HG03064 (cell line): Measurements from ENCODE around the gene ZNF221.

Experiments used
- ATAC-seq: cut with Tn5 transposase; IDR thresholded peaks from one replicate; pipeline ENCODE4 v1.9.1; 2021; ENCODE audit warnings: low read depth; ENCODE audit not compliant: unreplicated experiment

The ZNF221 gene

DNA sequence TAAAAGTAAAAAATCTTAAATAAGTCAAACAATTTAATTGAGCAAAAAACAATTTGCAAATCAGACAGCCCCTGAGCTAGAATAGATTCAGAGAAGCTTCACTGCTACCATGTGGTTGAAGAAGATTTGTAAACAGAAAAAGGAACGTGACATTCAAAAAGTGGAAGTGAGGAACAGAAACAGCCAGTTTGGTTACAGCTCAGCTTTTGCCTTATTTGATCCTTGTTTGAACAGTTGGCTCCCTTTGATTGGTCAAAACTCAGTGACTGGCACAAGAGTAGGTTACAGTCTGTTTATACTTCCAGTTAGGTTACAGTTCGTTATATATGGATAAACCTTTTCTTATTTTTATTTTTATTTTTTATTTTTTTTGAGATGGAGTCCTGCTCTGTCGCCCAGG is 5.8 kb downstream of the ZNF221 start:
- ATAC-seq: no peak

- no peak for ATAC-seq
These were observed 6.9 kb downstream of the ZNF221 start for GRCh38 chr19:43957891-43958290.

- ATAC-seq: no peak
These were observed 9.4 kb downstream of the ZNF221 start for GRCh38 chr19:43960411-43960810.

GRCh38 chr19:43966079-43966694 is 15.2 kb downstream of the ZNF221 start:
- no peak for ATAC-seq

DNA sequence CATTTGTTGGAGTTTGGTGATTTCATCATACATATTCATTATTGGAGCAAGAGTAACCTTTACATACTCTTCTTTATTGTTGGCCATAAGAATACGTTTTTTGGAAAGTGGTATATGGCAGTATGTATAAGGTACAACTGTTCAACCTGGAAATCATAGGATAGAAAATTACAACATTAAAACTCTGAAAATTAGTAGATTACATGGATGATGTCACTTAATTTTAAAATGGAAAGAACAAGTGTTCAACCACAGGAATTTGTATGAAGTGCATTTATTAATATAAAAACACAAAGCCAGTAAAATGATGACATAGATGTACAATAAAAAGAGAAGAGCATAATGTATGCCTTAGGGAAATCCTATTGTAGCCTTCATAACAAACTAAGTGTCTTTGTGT is 25.7 kb downstream of the ZNF221 start:
- ATAC-seq: no peak

DNA sequence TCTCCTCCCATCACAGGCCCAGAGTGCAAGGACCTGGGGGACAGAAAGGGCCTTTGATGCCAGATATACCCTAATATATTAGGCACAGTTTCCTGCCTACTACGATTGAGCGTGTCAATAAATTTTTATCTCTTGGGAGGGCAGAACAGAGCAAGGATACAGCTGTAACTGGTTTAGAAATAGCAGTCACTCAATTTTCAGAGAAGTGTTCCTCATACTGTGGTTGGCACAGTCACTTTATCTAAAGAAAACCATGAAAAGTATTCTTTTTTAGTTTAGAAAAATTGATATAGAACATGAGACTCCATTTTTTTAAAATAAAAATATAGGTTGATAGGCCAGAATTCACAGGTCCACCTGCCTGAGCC is 32.5 kb downstream of the ZNF221 start:
- no peak for ATAC-seq

DNA sequence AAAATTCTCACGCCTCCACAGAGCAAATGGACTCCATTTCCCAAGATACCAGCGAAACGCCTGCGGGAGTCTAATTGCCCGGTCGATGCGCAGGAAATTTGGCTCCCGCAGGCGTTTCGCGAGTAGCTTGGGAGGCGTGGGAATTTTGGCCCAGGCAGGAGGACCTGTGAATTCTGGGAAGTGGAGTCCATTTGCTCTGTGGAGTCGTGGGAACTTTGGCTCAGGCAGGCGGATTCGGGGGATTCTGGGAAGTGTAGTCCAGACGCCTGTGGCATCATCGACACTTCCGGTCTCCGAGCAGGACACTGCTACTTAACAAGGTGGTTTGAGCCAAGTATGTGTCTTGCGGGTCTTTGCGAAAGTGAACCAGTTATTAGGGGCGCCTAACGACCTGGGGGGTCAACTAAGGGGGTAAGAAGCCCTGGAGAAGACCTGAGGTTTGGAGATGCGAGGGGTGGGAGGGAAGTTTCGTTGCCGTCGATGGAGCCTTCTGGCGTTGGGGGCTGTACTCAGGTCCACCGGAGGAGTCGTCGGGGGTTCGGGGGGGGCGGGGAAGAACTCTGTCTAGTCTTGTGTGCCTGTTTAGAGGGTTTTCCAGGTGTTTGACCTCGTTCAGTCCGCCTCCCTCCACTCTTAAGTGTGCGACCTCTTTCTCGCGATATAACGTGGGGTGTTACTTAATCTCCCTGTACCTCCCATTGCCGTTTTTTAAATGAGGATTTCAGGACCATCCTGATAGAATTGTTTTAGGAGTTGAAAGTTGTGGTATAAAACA is 33.1 kb downstream of the ZNF221 start, which contains the start of gene ZNF155:
Gene ZNF155 (plus strand): TSS at position 277 of the 775 bp plus-strand sequence. CDS start 4,356 bp downstream, outside the sequence.
- ATAC-seq: peak; percentile 87

GRCh38 chr19:43984687-43985000 is 33.6 kb downstream of the ZNF221 start:
- ATAC-seq: peak; percentile 17

DNA sequence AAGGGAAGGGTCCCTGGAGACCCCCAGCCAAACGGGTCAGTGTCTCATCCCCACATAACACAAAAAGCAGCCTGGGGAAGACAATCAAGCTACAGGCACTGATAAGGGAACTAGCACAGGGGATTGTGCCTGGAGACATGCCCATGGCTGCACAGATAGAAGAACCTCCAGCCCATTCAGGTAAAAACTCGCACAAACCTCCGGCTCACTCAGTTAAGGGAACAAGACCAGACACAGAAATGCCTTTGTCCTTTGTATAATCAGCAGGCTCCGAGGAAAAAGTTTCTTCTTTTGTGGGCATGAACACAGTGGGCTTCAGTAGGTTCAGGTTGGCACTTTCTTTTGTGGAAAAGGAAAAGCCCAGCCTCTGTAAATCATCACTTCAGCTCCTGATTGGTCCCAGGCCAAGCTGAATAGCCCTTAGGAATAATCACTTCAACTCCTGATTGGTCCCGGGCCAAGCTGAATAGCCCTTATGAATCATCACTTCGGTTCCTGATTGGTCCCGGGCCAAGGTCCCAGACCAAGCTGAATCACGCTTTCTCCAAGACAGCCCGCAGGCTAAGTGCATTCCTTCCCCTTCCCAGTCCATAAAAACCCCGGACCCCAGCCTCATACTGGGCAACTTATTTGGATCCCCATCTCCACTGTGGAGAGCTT is 46.7 kb downstream of the ZNF221 start:
- ATAC-seq: no peak

DNA sequence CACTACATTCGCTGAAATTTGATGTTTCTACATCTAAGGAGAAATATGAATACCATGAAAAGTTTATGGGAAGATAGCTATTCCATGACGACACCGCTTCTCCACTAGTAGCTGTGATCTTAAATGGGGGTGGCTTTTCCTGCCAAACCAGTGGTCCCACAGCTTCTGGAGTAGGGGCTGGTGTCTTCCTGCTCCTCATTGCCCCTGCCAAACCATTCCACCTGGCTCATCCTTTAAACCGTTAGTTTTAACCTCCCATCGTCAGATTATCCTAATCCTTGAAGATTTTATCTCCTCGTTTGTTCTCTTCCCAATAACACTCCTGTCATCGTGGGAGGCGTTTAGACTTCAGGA is 51.2 kb downstream of the ZNF221 start:
- ATAC-seq: no peak

- ATAC-seq: peak; percentile 73
These were observed 51.8 kb downstream of the ZNF221 start, which contains the start of gene ZNF230 for GRCh38 chr19:44002566-44003460. TSS of gene ZNF230 (plus strand) at chr19:44002957. CDS start at chr19:44007079, 4,122 bp downstream.

GRCh38 chr19:44003461-44004009 is 52.5 kb downstream of the ZNF221 start:
- peak; percentile 21 for ATAC-seq

GRCh38 chr19:44005973-44006372 is 54.9 kb downstream of the ZNF221 start:
- no peak for ATAC-seq

DNA sequence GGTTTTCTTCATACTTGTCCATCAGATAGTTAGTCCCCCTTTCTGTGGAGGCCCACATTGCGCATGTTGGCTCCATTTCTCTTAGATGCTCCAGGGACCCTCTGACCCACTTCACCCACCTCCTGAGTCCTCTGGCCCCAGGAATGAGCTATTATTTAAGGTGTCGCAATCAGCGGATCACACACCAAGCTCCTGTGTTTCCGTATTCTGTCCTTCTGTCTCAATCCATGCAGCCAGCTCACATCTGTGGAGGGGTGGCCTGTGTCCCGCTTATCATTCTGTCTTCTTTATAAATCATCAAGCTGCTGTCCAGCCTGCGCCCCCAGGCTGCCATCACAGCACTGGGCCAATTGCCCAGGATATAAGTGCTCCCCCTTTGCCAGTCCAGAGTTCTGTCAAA is 56.4 kb downstream of the ZNF221 start:
- no peak for ATAC-seq

GRCh38 chr19:44010468-44010867 is 59.4 kb downstream of the ZNF221 start:
- no peak for ATAC-seq
